GM12875 (cell line): ENCODE measurements around the gene YKT6.

ENCODE experiments used
- H3K4me3 ChIP-seq: one replicate; pipeline ENCODE4 v1.5.1; 2011; ENCODE audit warnings: low read depth, low read length, control low read depth
- CTCF ChIP-seq: IDR thresholded peaks from 2 replicates; pipeline ENCODE4 v1.5.1; 2011; ENCODE audit warnings: low read depth, mild to moderate bottlenecking, control low read depth, inconsistent platforms, low read length, moderate library complexity, borderline replicate concordance; ENCODE audit not compliant: insufficient read depth

YKT6 gene

GRCh38 chr7:44218418-44219201 lies 17.8 kb downstream of the YKT6 start:
- H3K4me3 ChIP-seq = no peak overlapping the region
- no peak for TF ChIP-seq CTCF

DNA sequence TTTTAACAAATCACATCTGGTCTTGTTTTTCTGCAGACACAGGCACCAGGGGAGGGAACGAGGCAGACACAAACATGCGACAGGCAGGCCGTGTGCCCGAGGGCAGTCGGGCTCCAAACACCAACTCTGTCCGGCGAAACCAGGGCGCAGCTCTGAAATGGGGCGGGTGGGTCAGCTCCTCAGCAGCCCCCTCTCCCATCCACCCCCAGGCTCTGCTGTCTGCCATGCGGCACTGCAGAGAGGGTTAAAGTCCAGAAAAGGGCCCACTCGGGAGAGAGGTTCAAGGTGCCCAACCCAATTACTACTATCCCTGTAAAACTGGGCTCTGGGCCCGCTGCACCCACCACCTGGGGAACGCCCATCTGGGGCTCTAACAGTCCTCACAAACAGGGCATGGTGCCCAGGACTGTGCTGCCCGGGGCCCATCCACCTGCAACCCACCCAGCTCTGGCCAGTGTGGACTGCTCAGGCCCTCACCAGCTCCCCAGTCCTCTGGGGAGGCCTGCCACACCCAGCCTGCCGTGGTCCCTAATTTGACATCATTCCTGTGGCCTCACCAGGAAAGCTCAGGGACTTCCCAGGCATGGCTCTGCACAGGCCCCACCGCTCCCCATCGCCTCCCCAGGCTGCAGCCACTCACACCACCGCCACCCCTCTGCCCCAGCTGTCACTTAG lies 18.7 kb downstream of the YKT6 start:
- H3K4me3 ChIP-seq = no peak overlapping the region
- TF ChIP-seq CTCF = no peak

DNA sequence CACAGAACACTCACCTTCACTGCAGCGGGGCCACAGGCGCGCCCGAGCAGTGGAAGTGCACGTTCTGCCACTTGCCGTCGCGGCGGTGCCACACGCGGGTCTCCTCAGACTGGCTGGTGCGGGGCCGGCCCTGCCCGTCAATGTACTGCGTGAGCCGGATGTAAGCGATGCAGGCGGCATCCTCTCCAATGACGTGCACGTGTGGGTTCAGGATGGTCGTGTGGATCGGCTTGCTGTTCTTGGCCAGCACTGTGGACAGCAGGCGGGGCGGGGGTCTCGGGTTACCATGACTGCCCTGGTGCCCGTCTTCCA lies 19.2 kb downstream of the YKT6 start:
- no peak overlapping the region for H3K4me3 ChIP-seq
- TF ChIP-seq CTCF = no peak

GRCh38 chr7:44220358-44221112 lies 19.8 kb downstream of the YKT6 start:
- TF ChIP-seq CTCF = no peak

DNA sequence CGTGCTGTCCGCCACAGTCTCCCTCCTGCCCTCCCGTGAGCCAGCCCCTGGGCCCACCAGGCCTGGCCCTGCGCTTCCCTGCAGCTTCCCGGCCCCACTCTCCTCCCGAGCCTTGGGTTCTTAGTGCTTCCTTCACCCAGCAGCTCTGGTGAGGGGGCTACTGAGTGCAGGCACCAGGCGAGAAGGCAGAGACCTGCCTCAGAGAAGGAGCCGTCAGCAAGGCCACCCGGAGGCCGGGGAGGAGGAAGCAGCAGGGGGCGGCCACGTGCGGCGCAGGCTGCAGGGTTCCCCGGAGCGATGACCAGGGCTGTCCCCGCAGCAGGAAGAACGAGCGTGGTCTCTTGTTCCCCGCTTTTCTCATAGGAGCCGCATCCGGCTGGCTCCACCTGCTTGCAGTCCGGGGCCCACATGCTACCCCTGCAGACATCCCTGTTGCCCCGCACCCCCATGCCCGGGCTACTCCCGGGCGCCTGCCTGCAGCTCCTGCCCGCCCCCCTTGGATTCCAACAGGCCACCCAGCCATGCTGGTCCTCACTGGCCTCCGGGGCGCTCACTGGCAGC lies 20.5 kb downstream of the YKT6 start:
- TF ChIP-seq CTCF = no peak
- no peak overlapping the region for H3K4me3 ChIP-seq

More at GRCh38 chr7:44220358-44221112, 19.8 kb downstream of the YKT6 start:
- no peak overlapping the region for H3K4me3 ChIP-seq

DNA sequence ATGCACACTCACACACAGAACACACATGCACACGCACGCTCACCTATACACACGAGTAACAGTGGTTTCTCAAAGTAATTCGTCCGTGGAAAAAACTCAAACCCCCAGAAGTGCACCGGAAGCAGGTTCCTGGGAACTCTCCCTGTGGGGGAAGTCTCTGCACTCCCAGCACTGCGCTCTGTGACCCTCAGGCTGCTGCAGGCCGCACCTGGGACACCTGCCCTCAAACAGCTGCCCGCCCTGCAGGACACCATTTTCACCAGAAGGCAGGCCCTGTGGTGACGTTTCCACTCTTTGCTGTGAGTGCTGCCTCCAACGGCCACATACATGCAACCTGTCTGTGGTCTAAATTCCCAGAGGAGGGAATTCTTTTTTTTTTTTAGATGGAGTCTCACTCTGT lies 21.3 kb downstream of the YKT6 start:
- H3K4me3 ChIP-seq = no peak overlapping the region
- no peak for TF ChIP-seq CTCF

DNA sequence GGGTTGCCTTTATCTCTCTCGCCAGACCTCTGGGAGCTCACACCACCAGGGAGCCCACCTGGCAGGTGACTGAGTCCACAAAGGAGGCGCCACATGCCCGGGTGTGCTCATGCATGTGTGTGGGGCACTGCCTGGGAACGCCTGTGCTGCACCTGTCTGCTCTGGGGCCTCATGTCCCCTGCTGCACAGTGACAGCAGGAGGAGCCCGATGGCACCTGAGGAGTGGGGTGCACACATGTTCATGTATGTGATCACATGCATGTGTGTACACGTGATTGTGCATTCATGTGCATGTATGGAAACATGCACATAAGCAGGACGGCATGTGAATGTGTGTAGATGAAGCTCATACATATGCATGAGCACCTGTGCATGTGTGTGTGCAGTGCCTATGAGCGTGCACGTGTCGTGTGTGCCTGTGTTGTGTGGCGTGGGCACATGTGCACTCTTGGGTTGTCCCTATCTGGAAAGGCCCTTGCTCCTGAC lies 22.0 kb downstream of the YKT6 start:
- no peak overlapping the region for H3K4me3 ChIP-seq
- no peak for TF ChIP-seq CTCF
